Ascending aorta (tissue), 2 donors: ENCODE measurements around the gene HOXD12. TPM values are rescaled to one million over a fixed set of nuclear protein-coding genes. Genes with fewer than 3 reads are reported as not detected.

Experiments
- DNase-seq, 2 donors: peaks; one replicate each; pipeline ENCODE4 v3.0.0-alpha.2; 2019; ENCODE audit warnings: low spot score in 2 of 2
- H3K27ac ChIP-seq, 2 donors: fragments of 200-600 bp; sonication (generic); one replicate each; pipeline ENCODE4 v1.5.1; 2016 to 2017; ENCODE audit warnings: mild to moderate bottlenecking in 1 of 2
- H3K27me3 ChIP-seq: fragments of 200-600 bp; sonication (generic); one replicate; pipeline ENCODE4 v1.5.1; 2017
- H3K36me3 ChIP-seq, 2 donors: fragments of 200-600 bp; sonication (generic); one replicate each; pipeline ENCODE4 v1.5.1; 2016
- H3K4me1 ChIP-seq, 2 donors: fragments of 200-600 bp; sonication (generic); one replicate each; pipeline ENCODE4 v1.5.1; 2016 to 2017; ENCODE audit warnings: mild to moderate bottlenecking in 1 of 2
- H3K4me3 ChIP-seq, 2 donors: fragments of 200-600 bp; sonication (generic); one replicate each; pipeline ENCODE4 v1.5.1; 2016 to 2017; ENCODE audit warnings: mild to moderate bottlenecking in 1 of 2
- H3K9me3 ChIP-seq, 2 donors: fragments of 200-600 bp; sonication (generic); one replicate each; pipeline ENCODE4 v1.5.1; 2016
- CTCF ChIP-seq, 3 experiments: fragments of 200-600 bp in 2 of 3; fragments of 450-650 bp in 1 of 3; sonication (generic) in 2 of 3; IDR thresholded peaks; one replicate each; pipeline ENCODE4 v1.5.1; 2016 to 2019; ENCODE audit warnings: antibody characterized with exemption in 3 of 3, mild to moderate bottlenecking in 1 of 3, moderate library complexity in 1 of 3
- intact Hi-C: fragments of 100-400 bp; cut with DNase I; formaldehyde crosslinking; loops from one replicate; pipeline ENCODE4 v1.15.1; 2023
- total RNA-seq: library from RNA; depleted of rRNA; stranded (reverse); fragments of >200 nt; gene quantifications from one replicate; pipeline ENCODE4 v1.1.0, GENCODE V29; 2016

Gene HOXD12
- total RNA-seq, 1 donor from 2014 or later, result not detected

DNA sequence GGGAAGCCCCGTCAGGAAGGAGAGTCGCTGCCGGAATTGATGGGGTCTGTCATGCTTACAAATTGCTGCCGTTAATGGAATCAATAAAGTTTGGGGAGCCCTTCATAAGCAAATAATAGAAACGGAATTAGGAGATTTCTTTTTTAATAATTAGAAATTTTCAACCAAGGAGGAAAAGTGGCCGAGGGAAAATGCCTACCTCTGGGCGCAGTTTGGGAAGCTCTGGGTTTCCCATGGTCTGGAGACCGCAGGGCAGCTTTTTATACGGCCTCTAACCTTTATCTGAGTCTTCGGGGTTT, 17.1 kb upstream of the HOXD12 start:
- Histone ChIP-seq H3K27me3 (peaks cover 83% of the 10 kb centered on the region), H3K9me3 (no peaks in the 10 kb centered on the region), H3K27ac (no peak overlapping the region), H3K4me1 (no peaks in the 10 kb centered on the region), H3K4me3 (no peak overlapping the region), H3K36me3 (no peaks in the 10 kb centered on the region)
- no peak for TF ChIP-seq CTCF (IDR thresholded peaks at IDR 0.05)
- intact Hi-C loops, result loop anchor here (5.0 kb wide), 1 partner anchor 40 kb away; the partner anchor contains the start of gene HOXD9
- no peak for DNase-seq

GRCh38 chr2:176082824-176083751, 16.5 kb upstream of the HOXD12 start:
- no peaks in the 10 kb centered on the region for H3K36me3 ChIP-seq
- no peak overlapping the region for H3K4me3 ChIP-seq
- H3K9me3 ChIP-seq, result no peaks in the 10 kb centered on the region
- peaks cover 85% of the 10 kb centered on the region for H3K27me3 ChIP-seq
- no peaks in the 10 kb centered on the region for H3K4me1 ChIP-seq
- TF ChIP-seq CTCF (IDR thresholded peaks at IDR 0.05), result no peak
- DNase-seq, result no peak
- intact Hi-C loops, result loop anchor here (5.0 kb wide), 1 partner anchor 39 kb away; the partner anchor contains the start of gene HOXD9
- no peak overlapping the region for H3K27ac ChIP-seq

GRCh38 chr2:176083796-176084261, 15.8 kb upstream of the HOXD12 start, which contains the start of gene EVX2:
EVX2 (minus strand) TSS chr2:176083962; CDS start chr2:176083776, 186 bp downstream.
- no peak within 1 kb of the TSS for H3K4me3 ChIP-seq
- H3K27ac ChIP-seq, result no peak within 1 kb of the TSS
- H3K9me3 ChIP-seq, result no peaks in the 10 kb centered on the region
- peaks cover 79% of the 10 kb centered on the region for H3K27me3 ChIP-seq
- no peak for TF ChIP-seq CTCF (IDR thresholded peaks at IDR 0.05)
- no peaks in the 10 kb centered on the region for H3K4me1 ChIP-seq
- H3K36me3 ChIP-seq, result no peaks in the 10 kb centered on the region
- intact Hi-C loops, result loop anchor here (5.0 kb wide), 1 partner anchor 38 kb away; the partner anchor contains the start of gene HOXD9
- DNase-seq, result no peak

DNA sequence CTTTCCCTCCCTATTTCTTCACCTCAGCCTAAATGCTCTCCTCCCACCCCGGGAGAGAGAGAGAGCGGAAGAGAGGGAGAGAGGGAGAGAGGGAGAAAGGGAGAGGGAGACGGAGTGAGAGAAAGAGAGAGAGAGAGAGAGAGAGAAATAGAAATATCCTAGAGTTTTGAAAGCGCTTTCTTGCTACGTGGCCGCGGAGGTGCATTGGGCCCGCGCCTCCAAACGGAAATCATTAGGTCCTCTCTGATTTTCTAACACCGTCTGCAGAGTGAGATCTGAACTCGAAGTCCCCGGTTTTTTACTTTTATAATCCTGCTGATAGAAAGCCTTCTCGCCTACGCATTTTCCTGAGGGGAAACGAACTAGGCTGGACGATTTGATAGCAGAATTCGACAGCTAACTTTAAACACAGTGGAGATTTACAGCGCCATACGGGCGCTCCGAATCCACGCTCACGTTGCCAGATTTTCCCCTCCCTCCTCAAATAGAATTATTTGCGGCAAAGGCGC, 14.9 kb upstream of the HOXD12 start:
- DNase-seq, result no peak
- H3K27ac ChIP-seq, result no peak overlapping the region
- H3K9me3 ChIP-seq, result no peaks in the 10 kb centered on the region
- H3K4me1 ChIP-seq, result no peaks in the 10 kb centered on the region
- no peaks in the 10 kb centered on the region for H3K36me3 ChIP-seq
- intact Hi-C loops, result loop anchor here (5.0 kb wide), 2 partner anchors 38 to 82 kb away; partner anchors contain the start of genes HOXD9 and LNPK
- H3K27me3 ChIP-seq, result peaks cover 73% of the 10 kb centered on the region
- H3K4me3 ChIP-seq, result no peak overlapping the region
- no peak for TF ChIP-seq CTCF (IDR thresholded peaks at IDR 0.05)

- intact Hi-C loops, result loop anchor here (5.0 kb wide), 1 partner anchor 83 kb away; the partner anchor contains the start of gene LNPK
- Histone ChIP-seq H3K9me3 (no peaks in the 10 kb centered on the region), H3K36me3 (no peaks in the 10 kb centered on the region), H3K4me1 (no peaks in the 10 kb centered on the region), H3K4me3 (no peak overlapping the region), H3K27me3 (peaks cover 77% of the 10 kb centered on the region), H3K27ac (no peak overlapping the region)
- no peak for TF ChIP-seq CTCF (IDR thresholded peaks at IDR 0.05)
- DNase-seq, result no peak
Measured at GRCh38 chr2:176085120-176085788, 14.3 kb upstream of the HOXD12 start.
